ENCODE data around the gene MSANTD1.

The MSANTD1 gene

GRCh38 chr4:3247399-3248177 is 1.4 kb upstream of the MSANTD1 start:
- no peak for DNase-seq (ENCODE audit: low read depth in 1 of 2, low spot score in 1 of 2)

DNA sequence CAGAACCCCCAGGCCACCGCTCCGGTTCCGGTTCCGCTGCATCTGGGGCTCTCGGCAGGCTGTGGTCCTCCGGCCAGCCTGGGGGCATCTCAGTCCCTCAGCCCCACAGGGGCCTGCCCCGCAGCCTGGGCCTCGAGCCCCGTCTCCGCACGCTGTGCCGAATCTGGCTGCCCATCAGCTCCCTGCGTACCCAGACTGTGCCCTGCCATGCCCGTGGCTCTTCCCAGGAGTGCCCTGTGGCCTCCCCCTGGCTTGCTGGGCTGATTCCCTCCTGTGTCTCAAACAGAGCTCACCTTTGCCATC is 830 bp upstream of the MSANTD1 start:
- no peak for DNase-seq (ENCODE audit: low read depth in 1 of 2, low spot score in 1 of 2)

- no peak for DNase-seq (ENCODE audit: low read depth in 1 of 2, low spot score in 1 of 2)
Measured at GRCh38 chr4:3249711-3250437, 915 bp downstream of the MSANTD1 start.

GRCh38 chr4:3250438-3250955 is 1.5 kb downstream of the MSANTD1 start:
- DNase-seq (ENCODE audit: low read depth in 1 of 2, low spot score in 1 of 2) = no peak

DNA sequence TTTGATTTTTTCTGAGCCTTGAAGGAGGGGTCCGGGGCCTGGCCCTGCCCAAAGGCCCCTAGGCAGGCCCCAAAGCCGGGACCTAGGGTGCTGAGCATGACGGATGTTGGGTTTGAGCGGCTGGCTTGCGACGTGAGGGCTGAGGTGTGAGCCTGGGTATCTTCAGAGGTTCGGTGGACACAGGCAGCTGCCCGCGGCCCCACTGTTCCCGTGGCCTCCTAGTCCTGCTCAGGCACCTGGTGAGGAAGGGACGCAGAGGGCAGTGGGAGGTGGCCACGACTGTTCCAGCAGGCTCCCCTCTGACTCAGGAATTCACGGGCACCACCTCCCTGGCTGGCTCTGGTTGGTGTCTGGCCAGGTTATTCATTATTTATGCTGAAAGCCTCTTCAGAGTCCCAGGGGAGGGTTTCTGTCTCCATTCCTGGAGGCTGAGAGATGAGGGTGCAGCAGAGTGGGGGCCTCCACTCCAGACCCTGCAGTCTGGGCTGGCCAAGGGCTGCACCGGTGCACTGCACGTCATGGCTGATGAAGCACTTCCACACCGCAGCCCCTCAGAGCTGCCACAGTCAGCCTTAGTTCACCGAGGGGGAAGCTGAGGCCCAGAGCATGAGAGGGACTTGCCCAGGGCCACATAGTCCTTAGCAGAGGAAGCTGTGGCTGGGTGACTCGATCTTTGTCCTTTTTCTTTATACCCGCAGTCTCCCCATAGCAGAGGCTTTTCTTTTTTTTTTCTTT is 2.2 kb downstream of the MSANTD1 start:
- DNase-seq (ENCODE audit: low read depth in 1 of 2, low spot score in 1 of 2) = no peak

DNA sequence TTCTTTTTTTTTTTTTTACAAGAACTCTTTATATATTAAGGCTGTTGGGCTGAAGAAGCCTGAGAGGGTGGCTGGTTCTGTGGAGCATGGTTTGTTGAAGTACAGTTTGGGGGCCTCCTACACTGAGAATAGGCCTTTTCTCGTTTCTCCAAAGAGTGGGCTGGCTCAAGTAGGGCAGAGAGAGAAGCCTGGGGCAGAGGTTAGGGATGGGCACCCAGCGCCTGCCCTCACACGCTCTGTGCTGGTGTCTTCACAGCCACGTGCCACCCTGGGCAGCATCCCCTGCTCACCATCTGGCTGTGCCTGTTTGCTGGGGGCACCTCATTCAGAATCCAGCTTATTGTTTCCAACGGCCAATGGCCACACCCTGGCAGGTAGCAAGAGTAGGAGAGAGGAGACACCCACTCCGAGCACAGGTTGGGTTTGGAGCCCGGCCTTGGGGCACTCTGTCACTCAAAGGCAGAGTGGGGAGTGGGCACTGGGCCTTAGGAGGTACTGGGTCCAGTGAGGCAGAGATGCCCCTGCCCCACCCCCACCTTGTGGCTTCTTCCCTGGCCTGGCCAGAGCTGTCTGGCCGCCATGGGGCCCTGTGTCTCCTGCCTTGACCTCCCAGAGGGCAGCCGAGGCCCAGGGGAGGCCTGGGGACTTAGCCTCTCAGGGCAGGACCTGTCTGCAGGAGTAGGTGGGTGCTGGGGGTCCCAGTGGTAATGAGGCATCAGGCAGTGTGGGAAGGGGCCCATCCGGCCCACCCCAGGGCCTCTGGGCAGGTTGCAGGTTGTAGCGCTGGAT is 2.9 kb downstream of the MSANTD1 start:
- DNase-seq (ENCODE audit: low read depth in 1 of 2, low spot score in 1 of 2) = no peak

DNA sequence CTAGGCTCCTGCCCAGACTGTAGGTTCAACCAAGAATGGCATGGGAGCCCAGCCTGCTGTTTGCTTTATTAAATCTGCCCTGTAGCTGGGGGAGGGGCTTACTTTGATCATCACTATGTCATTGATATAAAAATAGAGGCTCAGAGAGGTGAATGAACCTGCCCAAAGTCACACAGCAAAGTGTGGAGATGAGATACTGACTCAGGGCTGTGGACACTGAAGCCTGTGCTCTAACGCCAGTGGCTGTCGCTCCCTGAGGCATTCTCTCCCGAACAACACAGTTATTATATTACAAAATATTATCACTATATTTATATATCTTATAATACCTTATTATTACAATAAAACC is 3.5 kb downstream of the MSANTD1 start:
- no peak for DNase-seq (ENCODE audit: low read depth in 1 of 2, low spot score in 1 of 2)

DNA sequence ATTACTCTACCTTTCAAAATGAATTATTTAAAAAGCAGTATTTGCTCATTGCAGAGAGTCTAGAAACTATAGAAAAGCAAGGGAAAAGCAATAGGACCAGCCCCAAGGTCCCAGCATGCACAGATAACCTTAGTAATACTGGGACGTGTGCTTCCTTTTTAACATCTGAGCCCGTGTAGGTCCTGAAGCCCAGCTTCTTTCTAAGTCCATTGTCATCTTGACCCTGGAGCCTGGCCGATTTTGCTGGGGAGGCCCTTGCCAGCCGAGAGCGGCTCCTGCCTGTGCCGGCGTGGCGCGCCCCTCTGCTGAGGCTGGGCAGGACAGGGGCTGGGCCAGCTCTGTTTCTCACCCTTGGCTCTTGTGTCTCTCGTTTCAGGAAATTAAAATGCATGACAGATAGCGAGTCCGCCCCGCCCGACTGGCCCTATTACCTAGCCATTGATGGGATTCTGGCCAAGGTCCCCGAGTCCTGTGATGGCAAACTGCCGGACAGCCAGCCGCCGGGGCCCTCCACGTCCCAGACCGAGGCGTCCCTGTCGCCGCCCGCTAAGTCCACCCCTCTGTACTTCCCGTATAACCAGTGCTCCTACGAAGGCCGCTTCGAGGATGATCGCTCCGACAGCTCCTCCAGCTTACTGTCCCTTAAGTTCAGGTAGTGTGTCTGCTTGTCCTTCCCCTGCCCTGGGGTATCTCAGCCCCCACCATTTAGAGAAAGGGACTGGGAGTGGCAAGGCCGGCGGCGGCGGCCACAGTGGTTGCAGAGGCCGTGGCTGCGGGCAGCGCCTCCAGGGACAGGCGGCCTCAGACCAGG is 4.1 kb downstream of the MSANTD1 start:
- no peak for DNase-seq (ENCODE audit: low read depth in 1 of 2, low spot score in 1 of 2)

DNA sequence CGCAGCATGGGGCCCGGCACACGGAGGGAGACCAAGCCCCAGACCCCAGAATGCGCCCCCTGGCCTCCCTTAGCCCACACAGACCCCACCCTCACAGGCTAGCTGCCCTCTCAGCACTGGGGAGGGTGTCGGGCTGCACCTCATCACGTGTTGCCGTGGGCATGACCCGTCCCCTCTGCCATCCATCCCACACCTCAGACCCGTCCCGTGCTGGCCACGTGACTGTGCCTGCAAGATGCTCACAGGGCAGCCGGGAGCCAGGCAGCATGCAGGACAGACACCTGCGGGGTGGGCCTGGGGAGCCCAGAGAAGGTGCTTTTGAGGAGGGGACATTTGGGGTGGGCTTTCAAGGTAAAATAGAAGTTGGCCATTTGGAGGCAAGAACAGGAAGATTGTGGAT is 4.8 kb downstream of the MSANTD1 start:
- no peak for DNase-seq (ENCODE audit: low read depth in 1 of 2, low spot score in 1 of 2)

DNA sequence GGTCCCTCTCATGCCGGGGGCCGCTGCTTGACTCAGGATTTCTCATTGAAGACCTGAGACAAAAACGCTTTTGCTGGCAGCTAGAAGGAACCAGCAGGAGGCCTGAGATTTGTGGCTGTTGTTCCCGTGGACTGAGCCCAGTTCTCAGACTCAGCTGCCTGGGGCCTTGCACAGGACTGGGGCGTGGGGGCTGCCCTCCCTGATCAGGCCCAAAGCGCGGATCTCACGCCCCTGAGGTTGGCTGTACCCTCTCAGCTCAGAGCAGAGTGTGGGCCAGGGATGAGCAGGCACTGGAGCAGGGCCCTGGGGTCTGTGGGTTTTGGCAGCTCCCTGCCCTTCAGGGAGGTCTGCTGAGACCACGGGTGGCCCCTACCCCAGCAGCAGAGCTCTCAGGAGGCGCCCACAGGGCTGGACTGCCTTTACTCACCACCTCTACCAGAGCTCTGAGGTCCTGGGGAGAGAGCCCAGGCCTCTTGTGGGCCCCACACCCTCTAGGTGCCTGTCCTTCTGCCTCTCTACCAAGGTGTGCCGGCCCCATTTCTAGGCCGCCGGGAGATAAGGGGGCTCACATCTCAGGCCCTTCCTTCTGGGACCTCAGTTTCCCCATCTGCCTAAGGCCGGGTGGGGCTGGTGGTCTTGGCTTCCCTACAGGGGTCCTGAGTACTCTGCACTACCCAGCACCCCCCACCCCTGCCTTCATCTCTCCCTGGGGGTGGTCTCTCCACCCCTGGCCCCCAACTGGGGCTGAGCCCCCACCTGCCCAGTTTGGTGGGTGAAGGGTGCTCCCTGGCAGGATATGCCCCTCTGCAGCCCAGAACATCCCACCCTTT is 5.6 kb downstream of the MSANTD1 start:
- no peak for DNase-seq (ENCODE audit: low read depth in 1 of 2, low spot score in 1 of 2)

DNA sequence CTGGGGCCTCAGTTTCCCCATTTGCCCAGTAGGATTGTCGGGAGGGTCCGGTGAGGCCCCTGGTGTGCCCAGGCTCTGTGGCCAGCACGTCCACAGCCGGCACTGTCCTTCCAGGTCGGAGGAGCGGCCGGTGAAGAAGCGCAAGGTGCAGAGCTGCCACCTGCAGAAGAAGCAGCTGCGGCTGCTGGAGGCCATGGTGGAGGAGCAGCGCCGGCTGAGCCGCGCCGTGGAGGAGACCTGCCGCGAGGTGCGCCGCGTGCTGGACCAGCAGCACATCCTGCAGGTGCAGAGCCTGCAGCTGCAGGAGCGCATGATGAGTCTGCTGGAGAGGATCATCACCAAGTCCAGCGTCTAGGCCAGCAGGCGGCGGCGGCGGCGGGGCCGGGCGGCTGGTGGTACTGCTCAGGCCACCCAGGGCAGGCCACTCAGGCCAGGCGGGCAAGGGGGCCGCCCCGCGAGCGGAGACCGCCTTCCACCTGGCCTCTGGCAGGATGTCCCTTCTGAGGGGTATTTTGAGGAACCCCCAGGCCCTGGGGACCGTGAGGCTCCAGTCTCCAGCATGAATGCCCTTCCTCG is 6.7 kb downstream of the MSANTD1 start:
- no peak for DNase-seq (ENCODE audit: low read depth in 1 of 2, low spot score in 1 of 2)

DNA sequence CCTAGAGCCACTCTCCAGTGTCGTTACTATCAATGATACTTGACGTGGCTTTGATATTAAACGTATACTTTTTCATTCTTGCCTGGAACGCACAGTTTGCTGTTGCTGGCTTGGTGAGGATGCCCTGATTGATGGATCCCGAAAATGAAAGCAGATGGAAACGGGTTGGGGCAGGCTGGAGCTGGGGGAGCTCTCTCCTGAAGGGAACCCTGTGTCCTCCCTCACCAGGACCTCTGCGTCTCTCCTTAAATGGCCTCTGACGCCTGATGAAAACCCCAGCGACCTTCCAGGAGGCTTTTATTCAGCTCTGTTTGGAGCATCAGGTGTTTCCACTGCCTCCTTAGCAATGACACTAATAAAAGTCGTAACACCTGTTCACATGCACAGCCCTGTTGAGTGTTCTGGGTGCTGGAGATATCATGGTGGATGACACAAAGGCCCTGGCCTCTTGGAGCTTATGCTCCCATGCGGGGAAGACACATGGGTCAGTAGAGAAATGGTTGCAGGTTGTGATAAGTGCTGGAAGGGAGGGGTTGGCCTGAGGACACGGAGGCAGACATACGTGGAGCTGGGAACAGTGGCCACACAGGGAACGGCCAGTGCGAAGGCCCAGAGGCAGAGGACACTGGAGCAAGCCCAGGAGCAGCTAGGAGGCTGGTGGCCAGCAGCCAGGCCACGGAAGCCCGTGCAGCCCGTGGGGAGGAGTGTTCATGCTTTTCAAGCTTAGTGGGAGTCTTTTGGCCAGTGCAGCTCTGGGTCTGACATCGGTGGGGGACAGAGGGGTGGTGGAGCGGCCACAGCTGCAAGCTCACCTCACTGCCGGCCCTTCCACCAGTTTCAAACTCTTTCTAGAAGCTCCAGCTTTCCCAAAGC is 7.5 kb downstream of the MSANTD1 start:
- no peak for DNase-seq (ENCODE audit: low read depth in 1 of 2, low spot score in 1 of 2)

GRCh38 chr4:3257103-3257555 is 8.2 kb downstream of the MSANTD1 start:
- no peak for DNase-seq (ENCODE audit: low read depth in 1 of 2, low spot score in 1 of 2)

GRCh38 chr4:3257556-3258482 is 8.9 kb downstream of the MSANTD1 start:
- DNase-seq (ENCODE audit: low read depth in 1 of 2, low spot score in 1 of 2) = no peak

DNA sequence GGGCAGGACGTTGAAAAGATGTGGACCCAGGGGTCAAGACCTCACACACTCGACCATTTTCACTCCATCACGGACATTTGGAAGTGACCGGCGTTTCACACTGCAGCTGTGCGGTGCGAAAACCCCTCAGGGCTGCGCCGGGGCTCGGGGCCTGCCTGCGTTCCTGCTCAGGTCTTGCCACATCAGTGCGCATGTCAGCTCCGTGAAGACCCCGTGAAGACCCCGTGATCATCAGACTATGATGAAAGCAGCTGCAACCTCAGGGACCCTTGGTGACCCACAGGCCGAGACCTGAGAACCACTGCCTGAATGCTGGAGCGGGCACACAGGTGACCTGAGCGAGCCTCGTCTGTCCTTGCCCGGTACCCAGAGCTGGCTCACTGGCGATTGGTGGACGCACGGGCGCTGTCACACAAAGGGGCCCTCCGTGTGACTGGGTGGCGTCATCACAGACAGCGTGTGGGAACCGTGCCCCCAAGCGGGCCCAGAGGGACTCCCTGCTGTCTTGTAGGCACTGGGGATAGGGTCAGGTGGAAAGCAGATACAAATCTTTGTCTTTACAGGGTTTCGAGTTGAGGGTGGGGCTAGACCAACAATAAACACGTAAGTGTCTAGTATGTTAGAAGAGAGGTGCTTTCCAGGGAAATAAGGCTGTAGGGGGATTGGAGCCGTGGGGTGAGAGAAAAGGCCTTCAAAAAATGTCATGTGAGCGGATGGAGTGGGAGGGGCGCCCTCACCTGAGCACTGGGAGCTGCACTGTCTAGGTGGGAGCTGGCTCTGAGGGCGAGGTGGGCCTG is 12.7 kb downstream of the MSANTD1 start:
- no peak for DNase-seq (ENCODE audit: low read depth in 1 of 2, low spot score in 1 of 2)
